Psoas muscle (tissue), 8 donors: ENCODE data around the gene BCAS3. TPM values are rescaled to one million over a fixed set of nuclear protein-coding genes. Genes with fewer than 3 reads are reported as not detected.

ENCODE experiments used
- ATAC-seq, 4 donors: fragments of 200-7000 bp; cut with Tn5 transposase; one replicate each; pipeline ENCODE4 v1.9.1; 2020; ENCODE audit warnings: moderate library complexity in 3 of 4, mild to moderate bottlenecking in 2 of 4
- DNase-seq, 2 donors: peaks; one replicate each; pipeline ENCODE4 v3.0.0-alpha.2; 2020
- H3K27ac ChIP-seq: fragments of 200-600 bp; one replicate; pipeline ENCODE4 v1.8.0; 2022
- H3K27me3 ChIP-seq, 3 donors: fragments of 200-600 bp in 1 of 3; one replicate each; pipeline versions ENCODE4 v1.6.1 to v1.8.0; 2013 to 2022; ENCODE audit warnings: low read length in 2 of 3, mild to moderate bottlenecking in 2 of 3, moderate library complexity in 1 of 3; ENCODE audit not compliant: insufficient read depth in 3 of 3
- H3K36me3 ChIP-seq, 2 donors: fragments of 200-600 bp in 1 of 2; one replicate each; pipeline versions ENCODE4 v1.6.1 to v1.8.0; 2013 to 2022; ENCODE audit warnings: low read depth in 1 of 2, mild to moderate bottlenecking in 1 of 2, moderate library complexity in 1 of 2; ENCODE audit not compliant: insufficient read depth in 1 of 2
- H3K4me1 ChIP-seq: fragments of 200-600 bp; one replicate; pipeline ENCODE4 v1.8.0; 2022
- H3K4me3 ChIP-seq: fragments of 200-600 bp; one replicate; pipeline ENCODE4 v1.8.0; 2022; ENCODE audit warnings: mild to moderate bottlenecking
- H3K9me3 ChIP-seq: fragments of 200-600 bp; one replicate; pipeline ENCODE4 v1.8.0; 2022
- CTCF ChIP-seq: fragments of 200-600 bp; IDR thresholded peaks from one replicate; pipeline ENCODE4 v1.8.0; 2022; ENCODE audit warnings: antibody characterized with exemption
- WGBS, 3 donors: extraction: QIAGEN DNeasy Blood & Tissue Kit; methylation state at CpG; one replicate each; pipeline versions ENCODE4 v1.1.6 to v1.1.7; 2013; 5-methylcytosine and 5-hydroxymethylcytosine counted together
- intact Hi-C, 2 donors: fragments of 100-400 bp; cut with DNase I; formaldehyde crosslinking; loops; one replicate each; pipeline versions ENCODE4 v1.11.0 to v1.14.2; 2022
- polyA plus RNA-seq, 3 donors: library from polyadenylated mRNA; stranded (reverse); fragments of 200-250 nt; gene quantifications; one replicate each; pipeline ENCODE4 v1.2.3, GENCODE V29; 2013
- total RNA-seq, 4 donors: library from RNA; stranded (reverse); fragmentation: NEBNext Ultra II Directional in 2 of 4; extraction: Animal tissue kit (Norgen Biotek cat#: 25700) in 2 of 4; gene quantifications; one replicate each; pipeline versions ENCODE4 v1.2.1 to v1.2.4, GENCODE V29; 2021 to 2023
- donor health status: healthy with polysubstance abuse.
- donor health status: DM: no; HTN: no; CAD: no; lungs with moderate emphysema.
- donor health status: Bipolar disorder and iron deficiency.
- donor health status: healthy.
- donor health status: DM: yes; HTN: yes; CAD: no.
- donor health status: DM: no; HTN: no; CAD: no.
- donor health status: DM: no; HTN: no; CAD: no.
- donor health status: DM: yes; HTN: yes; CAD: no.

BCAS3 gene
- total and polyA plus RNA-seq, 7 donors = 2.4 to 28.8 (median 15.0) TPM

DNA sequence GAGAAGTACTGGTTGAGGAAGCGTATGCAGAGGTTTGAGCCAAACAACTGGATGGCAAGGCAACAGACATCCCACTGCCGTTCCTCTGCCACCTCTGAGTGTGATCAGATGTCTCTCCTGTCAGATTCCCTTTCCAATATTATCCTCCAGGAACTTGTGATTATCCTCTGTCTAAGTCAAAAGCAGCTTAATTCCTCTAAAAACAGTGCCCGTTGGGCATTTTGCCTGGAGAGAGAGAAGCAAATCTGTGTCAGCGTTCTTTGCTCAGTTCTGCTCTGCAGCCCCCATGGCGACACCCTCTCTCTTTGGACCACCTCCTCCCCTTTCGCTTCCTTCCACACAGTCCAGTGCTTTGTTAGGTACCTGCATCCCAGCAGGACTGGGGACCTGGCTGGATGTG, 665.9 kb downstream of the BCAS3 start:
- intact Hi-C loops = no loop called here
- no peak for DNase-seq
- no peaks in the 10 kb centered on the region for H3K36me3 ChIP-seq
- no peak overlapping the region for H3K4me3 ChIP-seq
- TF ChIP-seq CTCF = no peak
- H3K27ac ChIP-seq = no peak overlapping the region
- 72 to 95% (median 93%) methylated on average over 6 of the region's 6 CpGs for WGBS, 3 donors
- H3K27me3 ChIP-seq = no peaks in the 10 kb centered on the region
- no peak for ATAC-seq
- H3K9me3 ChIP-seq = no peaks in the 10 kb centered on the region
- no peaks in the 10 kb centered on the region for H3K4me1 ChIP-seq

DNA sequence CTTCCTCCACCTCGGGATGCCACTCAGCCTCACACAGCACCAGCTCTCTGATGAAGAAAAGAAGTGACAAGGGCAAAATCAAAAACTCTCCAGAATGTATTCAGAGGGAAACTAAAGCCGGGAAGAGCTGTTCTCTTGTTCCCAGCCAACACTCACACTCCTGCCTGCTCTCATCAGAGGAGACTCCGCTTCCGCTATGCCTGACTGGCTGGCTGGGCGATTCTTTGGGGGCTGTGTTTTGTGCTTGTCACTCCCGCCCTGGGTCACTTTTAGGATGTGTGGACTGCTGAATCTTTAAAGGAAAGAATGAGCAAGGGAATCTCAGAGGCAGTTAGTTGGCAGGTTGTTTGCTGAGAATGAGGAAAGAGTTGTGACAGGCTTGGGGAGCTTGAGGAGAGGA, 667.4 kb downstream of the BCAS3 start:
- no peak for DNase-seq
- H3K27ac ChIP-seq = no peak overlapping the region
- H3K36me3 ChIP-seq = no peaks in the 10 kb centered on the region
- 90 to 93% (median 92%) methylated on average over 6 of the region's 6 CpGs for WGBS, 3 donors
- ATAC-seq = no peak
- no peaks in the 10 kb centered on the region for H3K4me1 ChIP-seq
- TF ChIP-seq CTCF = no peak
- intact Hi-C loops = no loop called here
- no peaks in the 10 kb centered on the region for H3K27me3 ChIP-seq
- H3K9me3 ChIP-seq = no peaks in the 10 kb centered on the region
- H3K4me3 ChIP-seq = no peak overlapping the region

GRCh38 chr17:61345825-61346666, 668.4 kb downstream of the BCAS3 start:
- Histone ChIP-seq H3K36me3 (no peaks in the 10 kb centered on the region), H3K27ac (no peak overlapping the region), H3K4me3 (no peak overlapping the region), H3K4me1 (no peaks in the 10 kb centered on the region), H3K9me3 (no peaks in the 10 kb centered on the region), H3K27me3 (no peaks in the 10 kb centered on the region)
- TF ChIP-seq CTCF = no peak
- DNase-seq = no peak
- intact Hi-C loops = no loop called here
- WGBS, 3 donors = 60 to 82% (median 63%) methylated on average over 7 of the region's 7 CpGs
- ATAC-seq = no peak

DNA sequence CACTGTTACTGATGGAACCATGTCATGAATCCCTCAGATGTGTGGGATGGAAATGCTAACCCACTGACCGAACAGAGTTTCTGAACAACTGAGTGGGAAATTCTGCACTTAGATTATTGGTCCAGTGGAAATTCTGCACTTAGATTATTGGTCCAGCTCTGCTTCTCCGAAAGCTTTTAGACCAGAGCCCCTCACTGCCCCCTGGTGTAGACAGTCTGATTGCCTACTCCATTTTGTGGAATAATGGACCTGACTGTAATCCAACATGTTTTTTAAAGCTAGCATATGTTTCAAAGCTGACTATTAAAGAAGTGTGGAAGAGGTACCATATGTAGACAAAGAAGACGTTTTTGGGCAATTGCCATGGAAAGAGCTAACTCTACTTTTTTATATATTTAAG, 671.7 kb downstream of the BCAS3 start:
- Histone ChIP-seq H3K36me3 (no peaks in the 10 kb centered on the region), H3K4me1 (no peaks in the 10 kb centered on the region), H3K27ac (no peak overlapping the region), H3K9me3 (no peaks in the 10 kb centered on the region), H3K4me3 (no peak overlapping the region), H3K27me3 (no peaks in the 10 kb centered on the region)
- ATAC-seq (no peak), DNase-seq (no peak)
- TF ChIP-seq CTCF = peak; percentile 6
- intact Hi-C loops = no loop called here
- WGBS, 3 donors = 90 to 97% (median 94%) methylated on average over 3 of the region's 3 CpGs
